Common myeloid progenitor, CD34-positive (primary cell): Measurements from ENCODE around the gene KLC4.
"Not testable (repeated sequence)": the region's sequence is repeated elsewhere in the genome, so short reads cannot be mapped to it uniquely, and the experiment has no call there.

Experiments
- CTCF ChIA-PET: fragments of 350-600 bp; sonication (Branson Sonifier 250); formaldehyde crosslinking; loops from one replicate; lab custom pipeline; 2021; ENCODE audit warnings: antibody characterized with exemption; lab: Charles Lee
- POLR2A ChIA-PET: fragments of 350-600 bp; sonication (Branson Sonifier 250); formaldehyde crosslinking; loops from one replicate; lab custom pipeline; 2021; ENCODE audit warnings: antibody characterized with exemption; lab: Charles Lee
- DNase-seq, 3 donors: peaks; one replicate each; pipeline versions ENCODE4 v3.0.0 to v3.0.0-alpha.2; 2013
- H3K27ac ChIP-seq, 2 experiments: 1 replicate in 1 of 2; 2 replicates in 1 of 2; pipeline ENCODE4 v1.7.0; 2013; ENCODE audit warnings: inconsistent platforms in 2 of 2, low read length in 2 of 2, mild to moderate bottlenecking in 2 of 2, low read depth in 1 of 2, moderate library complexity in 1 of 2; ENCODE audit not compliant: severe bottlenecking in 2 of 2, insufficient read depth in 1 of 2, poor library complexity in 1 of 2
- H3K27me3 ChIP-seq, 5 experiments: replicated peaks in 2 of 5; 1 replicate in 3 of 5; 2 replicates in 2 of 5; pipeline versions ENCODE4 v1.6.1 to v1.7.0; 2013; ENCODE audit warnings: low read length in 4 of 5, mild to moderate bottlenecking in 2 of 5, moderate library complexity in 2 of 5, inconsistent platforms in 1 of 5; ENCODE audit not compliant: insufficient read depth in 5 of 5, control insufficient read depth in 4 of 5
- H3K36me3 ChIP-seq, 4 experiments: 1 replicate in 2 of 4; 2 replicates in 2 of 4; pipeline versions ENCODE4 v1.6.1 to v1.7.0; 2013; ENCODE audit warnings: low read length in 3 of 4, control low read depth in 1 of 4, mild to moderate bottlenecking in 1 of 4; ENCODE audit not compliant: control insufficient read depth in 4 of 4, insufficient read depth in 4 of 4
- H3K4me1 ChIP-seq, 4 experiments: 1 replicate in 3 of 4; 2 replicates in 1 of 4; pipeline versions ENCODE4 v1.6.1 to v1.7.1; 2013; ENCODE audit warnings: low read length in 3 of 4, mild to moderate bottlenecking in 3 of 4, control low read depth in 1 of 4, inconsistent platforms in 1 of 4, moderate library complexity in 1 of 4; ENCODE audit not compliant: control insufficient read depth in 4 of 4, insufficient read depth in 4 of 4; ENCODE audit errors: control extremely low read depth in 1 of 4
- H3K4me3 ChIP-seq, 7 experiments: 1 replicate in 4 of 7; 2 replicates in 3 of 7; pipeline versions ENCODE4 v1.5.1 to v1.7.0; 2013; ENCODE audit warnings: mild to moderate bottlenecking in 7 of 7, low read length in 6 of 7, moderate library complexity in 6 of 7, inconsistent platforms in 2 of 7, low read depth in 2 of 7, control low read depth in 1 of 7; ENCODE audit not compliant: insufficient read depth in 4 of 7, control insufficient read depth in 1 of 7; ENCODE audit errors: extremely low read depth in 1 of 7
- H3K9me3 ChIP-seq, 5 experiments: 1 replicate in 4 of 5; 2 replicates in 1 of 5; pipeline versions ENCODE4 v1.6.1 to v1.7.1; 2013; ENCODE audit warnings: low read length in 4 of 5, mild to moderate bottlenecking in 2 of 5, inconsistent platforms in 1 of 5, low read depth in 1 of 5, moderate library complexity in 1 of 5; ENCODE audit not compliant: control insufficient read depth in 4 of 5, insufficient read depth in 2 of 5; ENCODE audit errors: control extremely low read depth in 1 of 5
- WGBS: methylation state at CpG from one replicate; pipeline ENCODE4 v1.1.5; 2013; ENCODE audit not compliant: insufficient coverage; 5-methylcytosine and 5-hydroxymethylcytosine counted together

KLC4 gene

GRCh38 chr6:43040542-43041257, 18.7 kb upstream of the KLC4 start:
- WGBS = 94% methylated on average over 11 of the region's 18 CpGs
- peaks cover 4 to 81% (median 55%) of the 10 kb centered on the region in 4 experiments for H3K36me3 ChIP-seq
- DNase-seq = no peak
- CTCF ChIA-PET = interaction anchor here (1.4 kb wide), 1 partner anchor 103 kb away, joined by 3 read pairs; no protein-coding TSS in a partner anchor
- peaks cover 0 to 5% (median 0%) of the 10 kb centered on the region in 4 experiments for H3K4me1 ChIP-seq
- no peaks in the 10 kb centered on the region for H3K9me3 ChIP-seq
- no peak overlapping the region for H3K4me3 ChIP-seq
- no peak overlapping the region for H3K27ac ChIP-seq
- POLR2A ChIA-PET = no interaction called here
- H3K27me3 ChIP-seq = no peaks in the 10 kb centered on the region

- H3K4me1 ChIP-seq, H3K4me3 ChIP-seq, H3K9me3 ChIP-seq, DNase-seq, H3K27me3 ChIP-seq, POLR2A ChIA-PET, H3K27ac ChIP-seq: not testable (repeated sequence)
- CTCF ChIA-PET = interaction anchor here (0.6 kb wide), 1 partner anchor 380 kb away, joined by 4 read pairs; no protein-coding TSS in a partner anchor
- 100% methylated on average over 4 of the region's 8 CpGs for WGBS
- H3K36me3 ChIP-seq = peaks cover 4 to 83% (median 57%) of the 10 kb centered on the region in 4 experiments
Observed at GRCh38 chr6:43041475-43041874, 18.0 kb upstream of the KLC4 start.

- POLR2A ChIA-PET = interaction anchor here (0.8 kb wide), 1 partner anchor 82 kb away, joined by 3 read pairs; no protein-coding TSS in a partner anchor
- Histone ChIP-seq H3K4me1 (peaks cover 0 to 5% (median 0%) of the 10 kb centered on the region in 4 experiments), H3K36me3 (peaks cover 9 to 82% (median 55%) of the 10 kb centered on the region in 4 experiments), H3K27me3 (no peaks in the 10 kb centered on the region), H3K27ac (no peak overlapping the region), H3K9me3 (no peaks in the 10 kb centered on the region), H3K4me3 (no peak overlapping the region)
- CTCF ChIA-PET = no interaction called here
- 94% methylated on average over 9 of the region's 9 CpGs for WGBS
- no peak for DNase-seq
Observed at GRCh38 chr6:43043310-43043709, 16.1 kb upstream of the KLC4 start.

DNA sequence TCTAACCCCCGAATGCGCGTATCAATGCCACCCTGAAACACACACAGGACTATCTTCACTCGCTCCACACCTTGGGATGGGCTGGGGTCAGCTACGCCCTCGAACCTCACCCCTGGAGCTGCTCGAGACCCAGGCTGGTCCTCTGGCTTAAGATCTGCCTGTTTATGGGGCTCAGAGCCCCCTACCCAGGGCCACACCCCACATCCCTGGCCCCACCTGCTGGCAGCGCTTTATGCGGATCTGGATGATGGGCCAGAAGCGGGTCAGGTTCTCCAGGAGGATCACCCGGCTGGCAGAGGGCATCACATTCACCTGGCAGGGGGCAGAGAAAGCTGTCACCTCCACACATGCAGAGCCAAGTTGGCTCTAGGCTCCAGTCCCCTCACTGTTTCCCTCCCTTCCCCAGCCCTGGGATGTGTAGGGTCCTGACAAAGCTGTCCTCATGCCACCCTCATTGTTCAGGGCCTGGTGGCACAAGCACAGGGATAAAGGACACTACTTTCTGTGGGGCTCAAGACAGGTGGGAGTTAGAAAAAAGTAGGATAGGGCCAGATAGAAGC, 14.0 kb upstream of the KLC4 start:
- DNase-seq = no peak
- Histone ChIP-seq H3K9me3 (no peaks in the 10 kb centered on the region), H3K4me3 (no peak overlapping the region), H3K27me3 (no peaks in the 10 kb centered on the region), H3K27ac (no peak overlapping the region), H3K36me3 (peaks cover 11 to 78% (median 51%) of the 10 kb centered on the region in 4 experiments), H3K4me1 (no peaks in the 10 kb centered on the region)
- POLR2A ChIA-PET = no interaction called here
- 89% methylated on average over 10 of the region's 11 CpGs for WGBS
- CTCF ChIA-PET = interaction anchor here (1.1 to 1.3 kb wide), 2 partner anchors 11 to 21 kb away, joined by 3 read pairs; no protein-coding TSS in a partner anchor

DNA sequence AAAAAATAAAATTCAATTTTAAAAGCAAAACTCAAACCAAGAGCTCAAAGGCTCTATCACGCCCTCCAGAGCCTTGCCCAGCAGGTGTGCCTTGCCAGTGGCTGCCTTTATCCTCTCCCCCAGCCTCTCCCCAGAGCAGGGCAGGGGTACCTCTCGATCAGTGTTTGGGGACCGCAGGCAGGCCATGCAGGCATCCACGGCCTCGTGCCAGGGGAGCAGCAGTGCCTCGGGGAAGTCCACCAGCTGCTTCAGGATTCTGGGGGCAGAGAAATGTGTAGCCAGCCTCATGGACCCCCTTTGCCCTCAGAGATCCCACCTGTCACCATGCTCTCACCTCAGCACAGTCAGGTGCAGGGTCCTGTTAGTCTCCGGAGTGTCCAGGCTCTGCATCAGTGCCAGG, 11.4 kb upstream of the KLC4 start:
- ChIA-PET CTCF (no interaction called here), POLR2A (no interaction called here)
- H3K36me3 ChIP-seq = peaks cover 7 to 78% (median 46%) of the 10 kb centered on the region in 4 experiments

GRCh38 chr6:43050981-43051380, 8.4 kb upstream of the KLC4 start:
- H3K27me3 ChIP-seq = no peaks in the 10 kb centered on the region
- H3K27ac ChIP-seq = peak overlapping the region in 1 of 2 experiments; percentile 11
- ChIA-PET POLR2A (no interaction called here), CTCF (interaction anchor here (1.1 kb wide), 1 partner anchor 40 kb away, joined by 4 read pairs; no protein-coding TSS in a partner anchor)
- H3K9me3 ChIP-seq = no peaks in the 10 kb centered on the region
- peaks cover 0 to 21% (median 19%) of the 10 kb centered on the region in 4 experiments for H3K4me1 ChIP-seq
- DNase-seq = no peak
- WGBS = 98% methylated on average over 10 of the region's 17 CpGs
- no peak overlapping the region for H3K4me3 ChIP-seq
- H3K36me3 ChIP-seq = peaks cover 7 to 66% (median 34%) of the 10 kb centered on the region in 4 experiments

More for the DNA sequence above, 11.4 kb upstream of the KLC4 start:
- Histone ChIP-seq H3K27me3 (no peaks in the 10 kb centered on the region), H3K4me3 (no peak overlapping the region), H3K27ac (no peak overlapping the region), H3K4me1 (peaks cover 0 to 12% (median 9%) of the 10 kb centered on the region in 4 experiments), H3K9me3 (no peaks in the 10 kb centered on the region)
- 98% methylated on average over 7 of the region's 7 CpGs for WGBS
- no peak for DNase-seq
